ENCODE data around the gene CCR5.

DNA sequence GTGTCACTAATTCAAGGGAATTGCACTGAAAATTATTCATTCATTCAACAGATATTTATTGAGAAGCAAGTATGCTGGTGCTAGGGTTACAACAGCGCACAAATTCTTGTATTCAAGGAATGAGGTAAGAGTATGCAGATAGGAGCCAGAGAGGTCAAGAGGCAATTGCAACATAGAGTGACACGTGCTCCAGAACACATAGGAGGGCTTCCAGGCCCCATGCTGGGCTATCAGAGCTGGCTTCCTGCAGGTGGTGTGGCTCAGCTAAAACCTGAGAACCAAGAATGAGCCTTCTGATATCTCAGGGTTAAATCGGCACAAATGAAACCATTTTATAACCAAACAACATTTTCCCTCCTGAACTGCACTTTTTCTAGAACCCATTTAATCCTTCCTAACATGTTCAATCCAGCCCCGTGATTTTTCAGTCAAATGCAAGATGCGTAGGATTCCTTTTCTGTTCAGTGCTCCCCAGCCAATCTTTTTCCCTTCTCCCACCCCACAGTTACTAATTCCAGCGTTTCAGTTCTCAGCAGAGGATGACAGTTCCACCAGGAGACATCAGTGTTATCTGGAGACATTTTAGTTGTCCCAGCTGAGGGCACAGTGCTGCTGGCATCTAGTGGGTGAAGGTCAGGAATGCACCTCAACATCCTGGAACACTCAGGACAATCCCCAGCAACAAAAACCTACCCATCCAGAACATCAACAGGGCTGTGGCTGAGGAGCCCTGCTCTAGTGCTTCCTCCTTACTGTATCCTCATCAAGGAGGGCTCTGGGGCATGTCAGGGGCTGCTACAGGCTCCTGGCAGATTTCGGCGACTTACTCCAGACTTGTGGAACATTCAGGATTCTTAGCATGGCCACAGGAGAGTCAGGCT lies 23.0 kb downstream of the CCR5 start:
- no peak for TF ChIP-seq CTCF (IDR thresholded peaks at IDR 0.05; ENCODE audit: low read length)
- no peak for TF ChIP-seq EZH2 (IDR thresholded peaks at IDR 0.05; ENCODE audit: borderline replicate concordance, low read length)
